Hepatocyte (in vitro differentiated cells): ENCODE data around the gene MTERF4.

Source experiments
- CTCF ChIP-seq: fragments of 200-600 bp; sonication (generic); IDR thresholded peaks from 2 replicates; pipeline ENCODE4 v1.5.1; 2016; ENCODE audit warnings: antibody characterized with exemption, mild to moderate bottlenecking; ENCODE audit not compliant: poor library complexity
- EZH2 ChIP-seq: fragments of 200-600 bp; sonication (generic); IDR thresholded peaks from 2 replicates; pipeline ENCODE4 v1.6.1; 2016; ENCODE audit warnings: antibody characterized with exemption, mild to moderate bottlenecking, borderline replicate concordance

DNA sequence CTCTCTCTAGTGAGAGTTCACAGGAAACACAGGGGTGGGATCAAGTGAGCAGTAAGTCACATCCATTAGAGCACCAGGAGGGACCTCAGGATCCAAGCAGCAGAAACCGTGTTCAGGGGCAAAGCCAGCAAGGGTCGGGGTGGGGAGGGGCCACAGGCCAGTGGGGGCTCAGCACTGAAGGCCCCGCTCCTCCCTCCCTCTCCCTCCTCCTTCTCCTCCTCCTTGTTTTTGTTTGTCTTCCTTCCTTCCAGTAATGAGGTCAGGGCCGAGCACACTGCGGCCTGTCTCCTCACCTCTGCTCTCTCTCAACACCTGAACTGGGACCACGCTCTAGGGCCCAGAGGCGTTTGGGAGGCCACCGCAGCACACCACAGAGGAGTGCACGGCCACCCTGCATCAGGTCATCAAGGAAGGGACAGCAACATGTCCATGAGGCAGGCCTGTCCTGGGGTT, 20.9 kb downstream of the MTERF4 start:
- no peak for TF ChIP-seq CTCF
- TF ChIP-seq EZH2, result no peak
